HCT116 (cell line): ENCODE measurements around the gene KRTAP2-2. TPM values are rescaled to one million over a fixed set of nuclear protein-coding genes. Genes with fewer than 3 reads are reported as not detected.

ENCODE experiments used
- ATAC-seq: fragments of 200-7000 bp; cut with Tn5 transposase; 2 replicates; pipeline ENCODE4 v1.9.1; 2020; ENCODE audit warnings: mild to moderate bottlenecking, moderate library complexity
- BruUV-seq: library from RNA; stranded (reverse); fragments of 400-500 nt; replicated peaks from 2 replicates; lab custom pipeline; 2021; lab: Mats Ljungman, UMichigan
- CTCF ChIA-PET: fragments of 300-600 bp; sonication (Branson Sonifier 250); formaldehyde crosslinking; loops from one replicate; lab custom pipeline; 2021; ENCODE audit warnings: antibody characterized with exemption; lab: Charles Lee
- POLR2A ChIA-PET: fragments of 300-600, 350-600 bp; sonication (Branson Sonifier 250); formaldehyde crosslinking; loops from one replicate; lab custom pipeline; 2021; ENCODE audit warnings: antibody characterized with exemption; lab: Charles Lee
- RAD21 ChIA-PET, 2 experiments: fragments of 300-600 bp; sonication (Branson Sonifier 250); formaldehyde crosslinking; loops; one replicate each; lab custom pipeline; 2023; ENCODE audit warnings: low total read pairs in 2 of 2; ENCODE audit not compliant: uncharacterized antibody in 2 of 2, unreplicated experiment in 2 of 2, low non-redundant PET in 1 of 2; lab: Charles Lee
- DNase-seq: peaks from one replicate; pipeline ENCODE4 v3.0.0-alpha.2; 2010; ENCODE audit warnings: low read depth, low spot score
- H2AFZ ChIP-seq: fragments of 200-600 bp; shearing (Covaris generic), sonication (generic); 2 replicates; pipeline ENCODE4 v1.6.1; 2017; ENCODE audit warnings: low read depth, mixed run types, mixed read lengths, antibody characterized with exemption, low read length; ENCODE audit not compliant: poor library complexity, severe bottlenecking
- H3K27ac ChIP-seq: 2 replicates; pipeline ENCODE4 v1.5.1; 2012; ENCODE audit warnings: low read depth, low read length
- H3K27me3 ChIP-seq: fragments of 200-600 bp; sonication (generic); 2 replicates; pipeline ENCODE4 v1.6.1; 2016; ENCODE audit warnings: mixed run types, low read length, mixed read lengths; ENCODE audit not compliant: insufficient read depth
- H3K36me3 ChIP-seq, 2 experiments: fragments of 200-500 bp in 1 of 2; fragments of 200-600 bp in 1 of 2; sonication (Bioruptor generic) in 1 of 2; sonication (generic) in 1 of 2; 2 replicates each; pipeline versions ENCODE4 v1.5.1 to v1.6.1; 2014 to 2016; ENCODE audit warnings: low read length in 2 of 2, inconsistent platforms in 1 of 2, mixed read lengths in 1 of 2, mixed run types in 1 of 2; ENCODE audit not compliant: insufficient read depth in 2 of 2, control insufficient read depth in 1 of 2
- H3K4me1 ChIP-seq, 2 experiments: fragments of 200-600 bp in 1 of 2; sonication (generic) in 1 of 2; 2 replicates each; pipeline versions ENCODE4 v1.5.1 to v1.6.1; 2012 to 2017; ENCODE audit warnings: low read length in 2 of 2, inconsistent platforms in 1 of 2, mild to moderate bottlenecking in 1 of 2, mixed read lengths in 1 of 2, mixed run types in 1 of 2, moderate library complexity in 1 of 2; ENCODE audit not compliant: insufficient read depth in 2 of 2, control insufficient read depth in 1 of 2
- H3K4me2 ChIP-seq: fragments of 200-600 bp; sonication (generic); 2 replicates; pipeline ENCODE4 v1.6.1; 2017; ENCODE audit warnings: mixed run types, low read length, mixed read lengths
- H3K4me3 ChIP-seq, 2 experiments: fragments of 200-600 bp in 1 of 2; sonication (generic) in 1 of 2; replicated peaks in 1 of 2; 2 replicates each; pipeline ENCODE4 v1.5.1; 2011 to 2016; ENCODE audit warnings: low read length in 2 of 2, control low read depth in 1 of 2, low read depth in 1 of 2, mild to moderate bottlenecking in 1 of 2, mixed read lengths in 1 of 2, mixed run types in 1 of 2
- H3K79me2 ChIP-seq: fragments of 200-600 bp; sonication (generic); 2 replicates; pipeline ENCODE4 v1.6.1; 2017; ENCODE audit warnings: mild to moderate bottlenecking, mixed run types, low read length, moderate library complexity, mixed read lengths; ENCODE audit not compliant: insufficient read depth
- H3K9ac ChIP-seq: fragments of 200-600 bp; sonication (generic); 2 replicates; pipeline ENCODE4 v1.6.1; 2016; ENCODE audit warnings: low read length, mixed read lengths
- H3K9me2 ChIP-seq: fragments of 200-600 bp; sonication (generic), shearing (Covaris generic); 2 replicates; pipeline ENCODE4 v1.6.1; 2017; ENCODE audit warnings: mixed run types, mild to moderate bottlenecking, moderate library complexity; ENCODE audit not compliant: insufficient read depth
- H3K9me3 ChIP-seq, 2 experiments: fragments of 200-500 bp in 1 of 2; fragments of 200-600 bp in 1 of 2; sonication (Bioruptor generic) in 1 of 2; sonication (generic) in 1 of 2; 2 replicates each; pipeline ENCODE4 v1.6.1; 2014 to 2017; ENCODE audit warnings: low read length in 2 of 2, mixed read lengths in 2 of 2, inconsistent platforms in 1 of 2, low read depth in 1 of 2, mild to moderate bottlenecking in 1 of 2, mixed run types in 1 of 2, moderate library complexity in 1 of 2; ENCODE audit not compliant: control insufficient read depth in 1 of 2, insufficient read depth in 1 of 2
- H4K20me1 ChIP-seq: fragments of 200-600 bp; sonication (generic), shearing (Covaris generic); 2 replicates; pipeline ENCODE4 v1.6.1; 2017; ENCODE audit warnings: mixed run types, mild to moderate bottlenecking, moderate library complexity; ENCODE audit not compliant: insufficient read depth
- CBX3 ChIP-seq: IDR thresholded peaks from 2 replicates; pipeline ENCODE4 v1.6.1; 2012; ENCODE audit warnings: low read depth
- CEBPB ChIP-seq: IDR thresholded peaks from 2 replicates; pipeline ENCODE4 v1.6.1; 2012; ENCODE audit warnings: low read depth
- EGR1 ChIP-seq: IDR thresholded peaks from 2 replicates; pipeline ENCODE4 v1.6.1; 2012; ENCODE audit warnings: low read depth
- ZFX ChIP-seq: fragments of 450-650 bp; IDR thresholded peaks from 2 replicates; pipeline ENCODE4 v1.6.1; 2017
- intact Hi-C: fragments of 100-400 bp; cut with micrococcal nuclease; formaldehyde crosslinking; loops from 2 replicates; pipeline ENCODE4 v1.10.0; 2022
- total RNA-seq: library from RNA; stranded (reverse); gene quantifications from one replicate; pipeline ENCODE4 v1.2.1, GENCODE V29; 2021; ENCODE audit not compliant: unreplicated experiment
- TF ChIP-seq, protein P1 (sequence below): IDR thresholded peaks from 2 replicates; pipeline ENCODE4 v1.6.1; 2011; ENCODE audit warnings: mild to moderate bottlenecking, low read length, moderate library complexity; ENCODE audit not compliant: insufficient replicate concordance; ENCODE audit errors: extremely low read depth
- TF ChIP-seq, protein P2 (sequence below): IDR thresholded peaks from 2 replicates; pipeline ENCODE4 v1.6.1; 2012; ENCODE audit warnings: low read depth
- TF ChIP-seq, protein P3 (sequence below): IDR thresholded peaks from 2 replicates; pipeline ENCODE4 v1.6.1; 2012
- TF ChIP-seq, protein P4 (sequence below): IDR thresholded peaks from 2 replicates; pipeline ENCODE4 v1.6.1; 2012

KRTAP2-2 gene
- total RNA-seq, 1 experiment from 2014 or later, result 1.2 TPM

DNA sequence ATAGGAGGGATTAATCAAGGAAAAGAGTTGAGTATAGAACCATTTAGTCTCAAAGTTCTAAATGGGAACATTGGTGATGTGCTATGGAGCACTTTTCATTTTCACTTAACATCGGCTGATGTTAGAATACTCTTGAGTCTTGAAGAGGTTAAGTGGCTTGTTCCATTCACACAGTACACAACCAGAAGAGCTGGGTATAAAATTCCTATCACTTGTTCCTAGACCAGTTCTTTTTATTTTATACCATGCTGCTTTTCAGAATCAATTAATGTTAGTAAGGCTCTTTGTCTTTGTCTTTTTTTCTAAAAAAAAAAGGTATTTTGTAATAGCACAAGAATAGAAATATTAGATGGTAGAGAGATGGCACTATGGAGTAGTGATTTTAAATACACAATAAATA is 12.1 kb downstream of the KRTAP2-2 start:
- Histone ChIP-seq H3K9me3 (peaks cover 0 to 7% of the 10 kb centered on the region in 2 experiments; a peak in 1 of 4 replicates), H3K4me3 (no peak overlapping the region)
- BruUV-seq, result no TSS peak
- TF ChIP-seq, protein P1, sequence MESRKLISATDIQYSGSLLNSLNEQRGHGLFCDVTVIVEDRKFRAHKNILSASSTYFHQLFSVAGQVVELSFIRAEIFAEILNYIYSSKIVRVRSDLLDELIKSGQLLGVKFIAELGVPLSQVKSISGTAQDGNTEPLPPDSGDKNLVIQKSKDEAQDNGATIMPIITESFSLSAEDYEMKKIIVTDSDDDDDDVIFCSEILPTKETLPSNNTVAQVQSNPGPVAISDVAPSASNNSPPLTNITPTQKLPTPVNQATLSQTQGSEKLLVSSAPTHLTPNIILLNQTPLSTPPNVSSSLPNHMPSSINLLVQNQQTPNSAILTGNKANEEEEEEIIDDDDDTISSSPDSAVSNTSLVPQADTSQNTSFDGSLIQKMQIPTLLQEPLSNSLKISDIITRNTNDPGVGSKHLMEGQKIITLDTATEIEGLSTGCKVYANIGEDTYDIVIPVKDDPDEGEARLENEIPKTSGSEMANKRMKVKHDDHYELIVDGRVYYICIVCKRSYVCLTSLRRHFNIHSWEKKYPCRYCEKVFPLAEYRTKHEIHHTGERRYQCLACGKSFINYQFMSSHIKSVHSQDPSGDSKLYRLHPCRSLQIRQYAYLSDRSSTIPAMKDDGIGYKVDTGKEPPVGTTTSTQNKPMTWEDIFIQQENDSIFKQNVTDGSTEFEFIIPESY, result no peak
- TF ChIP-seq CBX3 (no peak), EGR1 (no peak), ZFX (no peak), CEBPB (no peak)
- TF ChIP-seq, protein P2, sequence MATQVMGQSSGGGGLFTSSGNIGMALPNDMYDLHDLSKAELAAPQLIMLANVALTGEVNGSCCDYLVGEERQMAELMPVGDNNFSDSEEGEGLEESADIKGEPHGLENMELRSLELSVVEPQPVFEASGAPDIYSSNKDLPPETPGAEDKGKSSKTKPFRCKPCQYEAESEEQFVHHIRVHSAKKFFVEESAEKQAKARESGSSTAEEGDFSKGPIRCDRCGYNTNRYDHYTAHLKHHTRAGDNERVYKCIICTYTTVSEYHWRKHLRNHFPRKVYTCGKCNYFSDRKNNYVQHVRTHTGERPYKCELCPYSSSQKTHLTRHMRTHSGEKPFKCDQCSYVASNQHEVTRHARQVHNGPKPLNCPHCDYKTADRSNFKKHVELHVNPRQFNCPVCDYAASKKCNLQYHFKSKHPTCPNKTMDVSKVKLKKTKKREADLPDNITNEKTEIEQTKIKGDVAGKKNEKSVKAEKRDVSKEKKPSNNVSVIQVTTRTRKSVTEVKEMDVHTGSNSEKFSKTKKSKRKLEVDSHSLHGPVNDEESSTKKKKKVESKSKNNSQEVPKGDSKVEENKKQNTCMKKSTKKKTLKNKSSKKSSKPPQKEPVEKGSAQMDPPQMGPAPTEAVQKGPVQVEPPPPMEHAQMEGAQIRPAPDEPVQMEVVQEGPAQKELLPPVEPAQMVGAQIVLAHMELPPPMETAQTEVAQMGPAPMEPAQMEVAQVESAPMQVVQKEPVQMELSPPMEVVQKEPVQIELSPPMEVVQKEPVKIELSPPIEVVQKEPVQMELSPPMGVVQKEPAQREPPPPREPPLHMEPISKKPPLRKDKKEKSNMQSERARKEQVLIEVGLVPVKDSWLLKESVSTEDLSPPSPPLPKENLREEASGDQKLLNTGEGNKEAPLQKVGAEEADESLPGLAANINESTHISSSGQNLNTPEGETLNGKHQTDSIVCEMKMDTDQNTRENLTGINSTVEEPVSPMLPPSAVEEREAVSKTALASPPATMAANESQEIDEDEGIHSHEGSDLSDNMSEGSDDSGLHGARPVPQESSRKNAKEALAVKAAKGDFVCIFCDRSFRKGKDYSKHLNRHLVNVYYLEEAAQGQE, result no peak
- TF ChIP-seq, protein P3, sequence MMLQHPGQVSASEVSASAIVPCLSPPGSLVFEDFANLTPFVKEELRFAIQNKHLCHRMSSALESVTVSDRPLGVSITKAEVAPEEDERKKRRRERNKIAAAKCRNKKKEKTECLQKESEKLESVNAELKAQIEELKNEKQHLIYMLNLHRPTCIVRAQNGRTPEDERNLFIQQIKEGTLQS, result no peak
- TF ChIP-seq, protein P4, sequence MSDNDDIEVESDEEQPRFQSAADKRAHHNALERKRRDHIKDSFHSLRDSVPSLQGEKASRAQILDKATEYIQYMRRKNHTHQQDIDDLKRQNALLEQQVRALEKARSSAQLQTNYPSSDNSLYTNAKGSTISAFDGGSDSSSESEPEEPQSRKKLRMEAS, result no peak
- TF ChIP-seq, all 23 proteins: peak for 0
- H3K27me3 ChIP-seq, result no peaks in the 10 kb centered on the region
- no peaks in the 10 kb centered on the region for H3K9me2 ChIP-seq
- ATAC-seq, result no peak
- H3K27ac ChIP-seq, result no peak overlapping the region
- no peaks in the 10 kb centered on the region for H4K20me1 ChIP-seq
- intact Hi-C loops, result no loop called here
- POLR2A ChIA-PET, result no interaction called here
- no peak overlapping the region for H3K9ac ChIP-seq
- H3K79me2 ChIP-seq, result no peaks in the 10 kb centered on the region
- H2AFZ ChIP-seq, result no peak overlapping the region
- no peak for DNase-seq
- peaks cover 0 to 11% of the 10 kb centered on the region in 2 experiments; a peak in 1 of 4 replicates for H3K36me3 ChIP-seq
- CTCF ChIA-PET, result no interaction called here
- peaks cover 15 to 16% of the 10 kb centered on the region in 2 experiments; a peak in 2 of 4 replicates for H3K4me1 ChIP-seq
- RAD21 ChIA-PET, result no interaction called here
- H3K4me2 ChIP-seq, result no peak overlapping the region
